Central memory CD8-positive, alpha-beta T cell (primary cell): Measurements from ENCODE around the gene DOCK10.
A peak's percentile ranks its signal among the peaks of the same experiment; 100 is the strongest.

Experiments
- ATAC-seq: fragments of 150-1000 bp; cut with Tn5 transposase; replicated peaks from 2 replicates; pipeline ENCODE4 v1.10.0; 2022; ENCODE audit warnings: mild to moderate bottlenecking, moderate FRiP score, moderate number of reproducible peaks; ENCODE audit not compliant: poor library complexity, severe bottlenecking; ENCODE audit errors: extremely low read depth
- DNase-seq, 2 donors: peaks; one replicate each; pipeline ENCODE4 v3.0.0; 2021; ENCODE audit warnings: low spot score in 2 of 2
- H3K27ac Mint-ChIP-seq: one replicate; pipeline ENCODE4 v1.8.0; 2022; ENCODE audit warnings: low read depth, mild to moderate bottlenecking, moderate library complexity, mixed read lengths
- H3K27me3 Mint-ChIP-seq: one replicate; pipeline ENCODE4 v1.8.0; 2022; ENCODE audit warnings: mixed read lengths
- H3K36me3 Mint-ChIP-seq: one replicate; pipeline ENCODE4 v1.8.0; 2022; ENCODE audit warnings: mild to moderate bottlenecking, moderate library complexity, mixed read lengths; ENCODE audit not compliant: insufficient read depth
- H3K4me1 Mint-ChIP-seq: one replicate; pipeline ENCODE4 v1.8.0; 2022; ENCODE audit warnings: mixed read lengths
- H3K4me3 Mint-ChIP-seq: one replicate; pipeline ENCODE4 v1.8.0; 2022; ENCODE audit warnings: mild to moderate bottlenecking, moderate library complexity, mixed read lengths
- H3K9me3 Mint-ChIP-seq: one replicate; pipeline ENCODE4 v1.8.0; 2022; ENCODE audit warnings: mixed read lengths

Gene DOCK10

GRCh38 chr2:224958873-224959272 is 83.4 kb downstream of the DOCK10 start:
- DNase-seq, result no peak
- Mint-ChIP-seq H3K4me1 (peaks cover 73% of the 10 kb centered on the region), H3K27me3 (no peaks in the 10 kb centered on the region), H3K36me3 (peaks cover 8% of the 10 kb centered on the region), H3K9me3 (no peaks in the 10 kb centered on the region), H3K27ac (no peak overlapping the region), H3K4me3 (no peak overlapping the region)
- no peak for ATAC-seq

- Mint-ChIP-seq H3K36me3 (peaks cover 10% of the 10 kb centered on the region), H3K4me1 (peaks cover 77% of the 10 kb centered on the region), H3K27me3 (no peaks in the 10 kb centered on the region), H3K27ac (peak overlapping the region; percentile 89), H3K4me3 (no peak overlapping the region), H3K9me3 (no peaks in the 10 kb centered on the region)
- ATAC-seq (no peak), DNase-seq (no peak)
These were observed 83.8 kb downstream of the DOCK10 start for GRCh38 chr2:224958462-224958857.

GRCh38 chr2:224957540-224958461 is 84.5 kb downstream of the DOCK10 start:
- Mint-ChIP-seq H3K36me3 (peaks cover 10% of the 10 kb centered on the region), H3K27ac (peak overlapping the region; percentile 89), H3K4me1 (peaks cover 79% of the 10 kb centered on the region), H3K27me3 (no peaks in the 10 kb centered on the region), H3K4me3 (peak overlapping the region; percentile 26), H3K9me3 (no peaks in the 10 kb centered on the region)
- no peak for DNase-seq
- peak; percentile 40 for ATAC-seq

GRCh38 chr2:224956706-224957105 is 85.6 kb downstream of the DOCK10 start:
- Mint-ChIP-seq H3K9me3 (no peaks in the 10 kb centered on the region), H3K27ac (peak overlapping the region; percentile 89), H3K4me3 (no peak overlapping the region), H3K4me1 (peaks cover 82% of the 10 kb centered on the region), H3K36me3 (peaks cover 8% of the 10 kb centered on the region), H3K27me3 (no peaks in the 10 kb centered on the region)
- ATAC-seq (no peak), DNase-seq (no peak)

GRCh38 chr2:224954980-224955379 is 87.3 kb downstream of the DOCK10 start:
- Mint-ChIP-seq H3K27ac (peak overlapping the region; percentile 49), H3K4me3 (no peak overlapping the region), H3K27me3 (no peaks in the 10 kb centered on the region), H3K9me3 (no peaks in the 10 kb centered on the region), H3K4me1 (peaks cover 82% of the 10 kb centered on the region), H3K36me3 (peaks cover 6% of the 10 kb centered on the region)
- no peak for DNase-seq
- no peak for ATAC-seq

GRCh38 chr2:224952936-224953657 is 89.2 kb downstream of the DOCK10 start:
- ATAC-seq (peak; percentile 96), DNase-seq (peak in 1 of 2 donors; percentile 23)
- Mint-ChIP-seq H3K4me1 (peaks cover 83% of the 10 kb centered on the region), H3K27ac (peak overlapping the region; percentile 80), H3K36me3 (peaks cover 2% of the 10 kb centered on the region), H3K9me3 (no peaks in the 10 kb centered on the region), H3K4me3 (peak overlapping the region; percentile 55), H3K27me3 (no peaks in the 10 kb centered on the region)

- no peak for DNase-seq
- Mint-ChIP-seq H3K4me3 (no peak overlapping the region), H3K36me3 (peaks cover 4% of the 10 kb centered on the region), H3K27ac (peak overlapping the region; percentile 77), H3K9me3 (no peaks in the 10 kb centered on the region), H3K27me3 (no peaks in the 10 kb centered on the region), H3K4me1 (peaks cover 83% of the 10 kb centered on the region)
- no peak for ATAC-seq
These were observed 90.4 kb downstream of the DOCK10 start for GRCh38 chr2:224951723-224952481.

- DNase-seq (no peak), ATAC-seq (no peak)
- H3K27me3 Mint-ChIP-seq, result no peaks in the 10 kb centered on the region
- peak overlapping the region; percentile 68 for H3K27ac Mint-ChIP-seq
- peaks cover 9% of the 10 kb centered on the region for H3K36me3 Mint-ChIP-seq
- peaks cover 88% of the 10 kb centered on the region for H3K4me1 Mint-ChIP-seq
- no peaks in the 10 kb centered on the region for H3K9me3 Mint-ChIP-seq
- H3K4me3 Mint-ChIP-seq, result no peak overlapping the region
These were observed 93.4 kb downstream of the DOCK10 start for GRCh38 chr2:224948859-224949258.

- peaks cover 7% of the 10 kb centered on the region for H3K36me3 Mint-ChIP-seq
- no peaks in the 10 kb centered on the region for H3K27me3 Mint-ChIP-seq
- H3K4me3 Mint-ChIP-seq, result peak overlapping the region; percentile 81
- peak overlapping the region; percentile 68 for H3K27ac Mint-ChIP-seq
- DNase-seq (no peak), ATAC-seq (no peak)
- peaks cover 88% of the 10 kb centered on the region for H3K4me1 Mint-ChIP-seq
- H3K9me3 Mint-ChIP-seq, result no peaks in the 10 kb centered on the region
These were observed 94.3 kb downstream of the DOCK10 start for GRCh38 chr2:224948005-224948404.

GRCh38 chr2:224947566-224947965 is 94.7 kb downstream of the DOCK10 start:
- Mint-ChIP-seq H3K4me3 (peak overlapping the region; percentile 81), H3K36me3 (peaks cover 7% of the 10 kb centered on the region), H3K9me3 (no peaks in the 10 kb centered on the region), H3K27me3 (no peaks in the 10 kb centered on the region), H3K4me1 (peaks cover 85% of the 10 kb centered on the region), H3K27ac (peak overlapping the region; percentile 89)
- DNase-seq (no peak), ATAC-seq (peak; percentile 4)

GRCh38 chr2:224946895-224947294 is 95.4 kb downstream of the DOCK10 start:
- Mint-ChIP-seq H3K4me1 (peaks cover 85% of the 10 kb centered on the region), H3K27ac (peak overlapping the region; percentile 89), H3K4me3 (peak overlapping the region; percentile 81), H3K27me3 (no peaks in the 10 kb centered on the region), H3K9me3 (no peaks in the 10 kb centered on the region), H3K36me3 (peaks cover 7% of the 10 kb centered on the region)
- DNase-seq (no peak), ATAC-seq (peak; percentile 86)
